ENCODE measurements around the gene SEZ6L.

DNA sequence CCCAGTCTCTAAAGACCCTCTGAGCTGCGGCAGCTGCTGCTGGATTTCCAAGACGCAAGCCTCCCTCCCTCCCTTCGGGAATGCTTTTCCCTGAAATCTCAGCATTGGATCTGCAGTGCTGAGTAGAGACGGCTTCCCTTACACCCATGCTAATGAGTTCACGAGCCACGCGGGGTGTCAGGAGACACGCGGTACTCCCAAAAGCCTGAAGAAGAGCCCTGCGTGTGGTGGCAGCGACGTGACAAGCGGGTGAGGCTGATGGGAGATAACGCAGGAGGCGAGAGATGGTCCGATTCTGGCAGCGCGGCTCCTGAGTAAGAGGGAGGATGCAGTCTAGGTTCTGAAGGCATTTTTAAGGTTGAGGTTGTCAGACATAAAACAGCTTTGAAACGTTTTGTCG, 185.4 kb downstream of the SEZ6L start:
- no peak for TF ChIP-seq CTCF (IDR thresholded peaks at IDR 0.05; ENCODE audit: low read depth, low read length, poor library complexity, severe bottlenecking)
- no peak for TF ChIP-seq EZH2phosphoT487 (IDR thresholded peaks at IDR 0.05; ENCODE audit: borderline replicate concordance, low read length)
